Hematopoietic multipotent progenitor cell treated with erythropoietin and hydrocortisone succinate and interleukin-3 and kit ligand, for 4 days (in vitro differentiated cells): ENCODE data around the gene CLDN19.
"Not testable (repeated sequence)": the region's sequence is repeated elsewhere in the genome, so short reads cannot be mapped to it uniquely, and the experiment has no call there.

Experiments used
- DNase-seq: peaks from one replicate; pipeline ENCODE4 v3.0.0-alpha.2; 2015

Gene CLDN19

DNA sequence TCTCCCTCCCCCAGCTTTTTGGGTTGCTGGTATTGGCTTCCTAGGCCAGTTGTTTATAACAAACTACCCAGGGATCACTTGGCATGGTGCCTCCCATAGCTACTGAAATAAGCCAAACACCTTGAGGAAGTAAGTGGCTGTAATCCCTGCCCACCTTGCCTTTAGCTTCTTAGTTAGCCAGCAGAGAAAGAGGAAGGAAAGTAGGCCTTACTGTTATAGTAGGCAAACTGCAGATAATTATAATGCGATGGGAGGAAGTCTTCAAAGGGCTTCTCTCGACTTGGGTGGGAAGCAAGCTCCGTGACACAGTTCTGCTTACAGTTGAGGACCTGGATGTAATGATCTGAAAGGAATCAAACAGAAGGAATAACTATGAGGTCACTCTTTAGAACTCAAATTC is 18.6 kb upstream of the CLDN19 start:
- peak; percentile 29 for DNase-seq

- DNase-seq = no peak
Observed at GRCh38 chr1:42757892-42758275, 17.8 kb upstream of the CLDN19 start.

GRCh38 chr1:42756956-42757891 is 17.2 kb upstream of the CLDN19 start:
- peak; percentile 88 for DNase-seq

DNA sequence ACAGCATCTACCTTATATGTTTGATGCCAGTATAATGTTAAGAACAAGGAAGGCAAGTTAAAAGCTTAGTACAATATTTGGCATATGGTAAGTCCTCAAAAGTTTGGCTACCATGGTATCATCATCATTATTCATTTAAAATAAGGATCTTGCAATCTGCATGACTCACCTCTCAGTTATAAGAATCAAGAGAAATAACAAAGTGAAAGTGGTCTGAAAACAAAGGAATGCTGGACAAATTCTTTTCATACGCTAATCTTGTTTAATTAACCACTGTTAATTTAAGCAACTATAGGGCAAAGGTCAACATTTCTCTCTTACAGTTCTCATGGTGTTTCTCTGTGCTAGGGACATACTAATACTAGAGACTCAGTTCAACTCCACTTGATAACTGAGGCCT is 13.0 kb upstream of the CLDN19 start:
- DNase-seq = no peak

GRCh38 chr1:42752284-42752683 is 12.2 kb upstream of the CLDN19 start:
- DNase-seq = no peak

DNA sequence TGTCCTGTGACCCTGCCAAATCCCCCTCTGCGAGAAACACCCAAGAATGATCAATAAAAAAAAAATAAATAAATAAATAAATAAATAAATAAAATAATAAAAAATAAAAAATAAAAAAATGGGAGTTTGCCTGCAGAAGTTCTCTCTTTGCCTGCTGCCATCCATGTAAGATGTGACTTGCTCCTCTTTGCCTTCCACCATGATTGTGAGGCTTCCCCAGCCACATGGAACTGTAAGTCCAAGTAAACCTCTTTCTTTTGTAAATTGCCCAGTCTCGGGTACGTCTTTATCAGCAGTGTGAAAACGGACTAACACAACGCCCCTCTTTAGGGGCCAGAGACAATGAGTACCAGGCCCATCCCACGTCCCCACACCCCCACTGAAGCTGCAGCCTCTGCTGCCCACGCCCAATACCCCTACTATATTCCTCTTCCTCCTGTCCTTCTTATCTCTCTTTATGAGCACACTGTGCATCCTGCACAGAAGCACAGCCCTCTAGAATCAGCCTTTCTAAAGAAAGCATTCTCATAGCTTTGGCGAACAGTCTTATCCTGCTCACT is 11.6 kb upstream of the CLDN19 start:
- DNase-seq = not testable (repeated sequence)

GRCh38 chr1:42750041-42750440 is 10.0 kb upstream of the CLDN19 start:
- DNase-seq = no peak

DNA sequence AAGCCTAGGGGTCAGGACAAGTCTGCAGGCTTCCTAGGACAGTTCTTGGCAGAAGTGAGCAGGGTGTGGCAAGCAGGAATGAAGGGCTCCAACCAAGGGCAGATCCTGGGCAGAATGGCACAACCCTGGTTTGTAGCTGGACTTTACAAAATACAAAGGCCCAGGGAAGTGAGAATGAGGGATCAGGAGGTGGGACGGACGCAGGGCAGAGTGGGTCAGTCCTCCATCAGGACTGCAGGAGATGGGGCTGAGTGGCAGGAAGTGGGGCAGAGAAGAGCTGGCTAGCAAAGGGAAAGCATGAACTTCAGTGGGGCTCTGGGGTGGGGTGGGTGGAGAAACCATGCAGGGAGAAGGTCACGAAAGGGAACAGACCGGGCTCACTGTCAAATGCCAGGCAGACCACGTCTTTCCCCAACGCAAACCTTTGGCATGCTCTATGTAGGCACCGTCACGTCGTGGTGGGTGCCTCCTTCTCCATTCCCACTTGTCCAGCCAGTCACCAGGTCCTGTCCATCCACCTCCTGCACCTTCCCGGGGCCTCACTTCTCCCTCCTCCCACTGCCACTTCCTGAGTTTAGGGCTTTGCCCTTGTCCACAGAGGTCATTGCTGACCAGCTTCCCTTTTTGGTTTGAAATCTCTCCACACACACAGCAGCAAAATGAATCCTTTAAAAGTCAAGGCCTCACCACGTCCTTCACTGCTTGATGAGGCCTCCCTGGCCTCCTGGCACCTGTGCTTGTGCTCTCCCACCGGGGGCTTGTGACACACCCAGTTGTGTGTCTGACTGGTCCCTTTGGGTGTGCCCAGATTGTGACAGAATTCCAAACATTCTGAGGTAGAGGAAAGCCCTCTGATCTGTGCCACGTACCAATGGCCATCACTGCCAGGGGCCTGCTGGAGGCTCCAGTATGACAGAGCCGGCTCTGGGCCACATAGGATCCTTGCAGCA is 8.7 kb upstream of the CLDN19 start:
- DNase-seq = no peak

DNA sequence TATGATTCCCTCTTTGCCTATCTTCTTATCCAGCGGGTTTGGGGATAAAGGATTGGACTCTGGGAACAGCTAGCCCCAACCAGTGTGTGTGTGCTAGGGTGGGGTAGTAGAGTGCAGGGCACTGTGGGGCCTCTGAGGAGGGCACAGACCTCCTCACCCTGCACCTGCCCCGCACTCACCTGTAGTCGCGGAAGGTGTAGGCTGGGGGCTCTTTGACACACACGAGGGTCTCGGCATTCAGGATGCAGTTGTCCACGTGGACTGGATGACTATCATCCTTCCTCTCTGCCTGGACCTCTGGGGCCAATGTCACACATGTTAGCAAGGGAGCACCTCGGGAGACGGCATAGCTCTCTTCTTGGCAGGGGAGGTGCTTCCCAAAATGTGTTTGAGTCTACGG is 8.0 kb upstream of the CLDN19 start:
- no peak for DNase-seq

DNA sequence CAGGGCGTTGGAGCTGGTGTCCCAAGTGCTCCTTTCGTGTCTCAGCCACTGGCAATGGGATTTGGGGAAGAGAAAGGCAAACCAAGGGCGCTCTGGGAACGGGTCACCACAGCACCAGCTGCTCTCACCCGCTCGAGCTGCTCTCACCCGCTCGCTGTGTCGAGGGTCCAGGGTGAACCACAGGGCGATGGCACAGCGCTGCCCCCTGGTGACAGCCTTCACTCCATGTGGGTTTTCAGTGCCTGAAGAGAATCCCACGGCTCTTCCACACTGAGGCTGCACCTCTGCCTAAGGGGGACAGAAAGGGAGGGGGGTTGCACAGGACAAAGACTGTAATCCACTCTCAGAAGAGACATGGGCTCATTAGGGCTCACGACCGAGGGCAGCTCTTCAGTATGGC is 7.1 kb upstream of the CLDN19 start:
- peak; percentile 72 for DNase-seq

- DNase-seq = no peak
Observed at GRCh38 chr1:42746436-42747105, 6.5 kb upstream of the CLDN19 start.

GRCh38 chr1:42745851-42746250 is 5.8 kb upstream of the CLDN19 start:
- DNase-seq = no peak

DNA sequence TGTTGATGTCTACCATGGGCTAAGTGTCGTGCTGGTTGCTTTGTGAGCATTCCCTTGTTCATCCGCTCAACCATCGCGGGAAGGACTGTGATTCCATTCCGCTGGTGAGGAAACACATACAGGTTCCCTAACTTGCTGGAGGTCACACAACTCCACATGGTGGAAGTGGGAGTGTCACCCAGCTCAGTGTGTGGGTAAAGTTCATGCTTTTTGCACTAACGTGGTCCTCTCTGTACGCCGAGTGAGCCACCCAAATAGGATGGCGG is 4.0 kb upstream of the CLDN19 start:
- no peak for DNase-seq

DNA sequence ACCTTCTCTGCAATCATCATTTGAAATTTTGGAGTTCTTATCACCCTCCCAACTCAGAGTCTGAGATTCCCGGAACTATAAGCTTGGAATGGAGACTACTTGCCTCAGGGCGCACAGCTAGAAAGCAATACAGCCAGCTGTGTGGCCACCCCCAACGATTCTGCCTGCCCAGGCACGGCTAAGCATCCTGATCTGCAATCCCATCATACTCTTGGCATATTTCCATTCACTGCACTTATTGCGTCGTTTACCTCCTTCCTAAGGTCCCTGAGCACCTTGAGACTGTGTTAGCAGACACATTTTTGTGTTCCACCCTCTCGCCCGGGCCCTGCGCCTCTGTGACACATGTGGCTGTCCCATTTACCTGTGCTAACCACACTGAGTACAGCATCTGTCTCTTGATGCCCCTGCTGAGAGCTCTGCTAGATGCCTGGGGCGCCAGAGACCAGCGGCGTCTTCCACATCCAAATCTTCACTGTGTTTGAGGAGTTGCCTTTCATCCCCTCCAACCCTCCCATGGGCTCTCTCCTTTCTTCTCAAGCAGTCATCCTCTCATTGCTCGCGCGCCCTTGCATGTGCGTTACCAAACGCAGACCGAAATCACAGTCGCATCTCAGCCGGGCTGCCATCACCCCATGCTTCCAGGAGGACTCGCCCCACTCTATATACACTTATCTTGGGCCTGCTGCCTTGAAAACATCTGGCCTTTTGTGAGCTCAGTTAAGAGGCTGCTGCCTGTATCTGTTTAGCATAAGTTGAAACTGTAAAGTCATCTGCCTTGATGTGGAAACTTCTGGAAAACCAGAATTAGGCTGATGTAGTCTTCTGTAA is 3.5 kb upstream of the CLDN19 start:
- DNase-seq = no peak

DNA sequence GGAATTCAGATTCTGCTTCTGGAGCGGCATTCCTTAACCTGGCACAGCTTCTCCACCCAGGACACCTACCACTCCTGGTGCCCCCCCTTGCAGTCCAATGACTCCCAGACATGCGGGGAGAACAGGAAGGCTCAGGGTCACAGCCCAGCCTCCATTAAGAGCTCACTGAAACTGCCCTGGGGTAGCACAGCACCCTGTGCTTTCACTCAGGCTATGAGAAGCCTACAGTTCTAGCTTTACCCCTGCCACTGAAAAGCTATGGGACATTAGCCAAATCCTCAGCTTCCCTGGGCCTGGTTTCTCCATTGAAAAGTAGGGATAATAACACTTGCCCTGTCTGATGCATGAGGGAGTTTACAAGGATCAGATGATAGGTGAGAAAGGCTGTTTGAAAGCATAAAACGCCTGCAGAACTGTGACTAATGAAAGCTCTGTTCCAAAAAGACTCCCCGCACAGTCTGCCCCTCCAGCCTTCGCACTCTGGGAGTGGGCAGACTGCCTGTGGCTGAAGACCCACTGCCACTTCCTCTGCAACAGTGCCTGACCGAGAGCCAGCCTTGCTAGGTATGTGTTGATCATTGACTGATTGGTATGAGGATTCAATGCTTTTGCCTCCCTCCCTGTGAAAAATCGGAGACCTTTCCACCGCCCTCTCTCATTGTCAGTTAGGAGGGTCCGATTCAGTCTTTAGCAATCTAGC is 2.7 kb upstream of the CLDN19 start:
- DNase-seq = no peak

- DNase-seq = no peak
Observed at GRCh38 chr1:42742141-42742540, 2.1 kb upstream of the CLDN19 start.

DNA sequence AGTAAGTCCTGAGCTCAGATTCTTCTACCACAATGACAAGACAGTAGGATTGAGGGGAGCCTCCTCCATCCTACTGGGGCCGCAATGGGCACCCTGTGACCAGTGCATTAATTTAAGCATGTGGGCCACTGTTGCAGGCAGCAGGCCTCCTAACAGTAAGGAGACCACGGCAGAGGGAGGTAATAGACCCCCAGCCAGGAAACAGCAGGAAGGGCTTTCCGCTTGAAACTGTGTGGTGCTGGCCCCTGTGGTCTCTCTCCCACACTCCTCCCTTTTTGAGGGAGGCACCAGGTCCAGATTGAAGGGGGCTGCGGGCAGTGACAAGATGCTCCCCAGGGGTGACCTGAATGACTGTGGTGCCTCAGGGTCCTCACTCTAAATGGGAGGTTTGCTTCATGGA is 1.7 kb upstream of the CLDN19 start:
- no peak for DNase-seq

GRCh38 chr1:42740851-42741580 is 980 bp upstream of the CLDN19 start:
- no peak for DNase-seq

DNA sequence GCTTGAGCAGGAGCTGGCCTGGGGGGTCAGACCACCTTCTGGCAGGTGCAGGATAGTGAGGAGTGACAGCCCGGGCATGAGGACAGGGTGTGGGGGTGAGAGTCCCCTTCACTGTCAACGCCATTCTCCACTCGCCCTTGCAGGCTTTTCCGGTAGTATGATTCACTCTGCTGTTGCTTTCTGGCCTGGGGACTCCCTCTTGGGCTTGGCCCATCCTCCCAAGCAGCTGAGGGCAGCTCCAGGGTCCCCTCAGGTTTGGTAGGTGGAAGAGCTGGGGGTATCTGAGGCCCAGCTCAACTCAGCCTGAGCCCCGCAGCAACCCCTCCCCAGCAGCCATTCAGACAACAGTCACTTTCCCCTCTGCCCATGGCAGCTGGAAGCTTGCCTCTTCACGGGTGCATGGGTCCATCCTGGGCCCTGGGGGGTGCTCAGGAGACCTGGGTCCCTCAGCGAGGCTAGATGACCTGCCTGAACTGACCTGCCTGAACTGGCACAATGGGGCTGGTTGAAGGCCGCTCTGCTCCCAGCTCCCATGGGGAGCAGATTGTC is 1.3 kb downstream of the CLDN19 start:
- DNase-seq = no peak

DNA sequence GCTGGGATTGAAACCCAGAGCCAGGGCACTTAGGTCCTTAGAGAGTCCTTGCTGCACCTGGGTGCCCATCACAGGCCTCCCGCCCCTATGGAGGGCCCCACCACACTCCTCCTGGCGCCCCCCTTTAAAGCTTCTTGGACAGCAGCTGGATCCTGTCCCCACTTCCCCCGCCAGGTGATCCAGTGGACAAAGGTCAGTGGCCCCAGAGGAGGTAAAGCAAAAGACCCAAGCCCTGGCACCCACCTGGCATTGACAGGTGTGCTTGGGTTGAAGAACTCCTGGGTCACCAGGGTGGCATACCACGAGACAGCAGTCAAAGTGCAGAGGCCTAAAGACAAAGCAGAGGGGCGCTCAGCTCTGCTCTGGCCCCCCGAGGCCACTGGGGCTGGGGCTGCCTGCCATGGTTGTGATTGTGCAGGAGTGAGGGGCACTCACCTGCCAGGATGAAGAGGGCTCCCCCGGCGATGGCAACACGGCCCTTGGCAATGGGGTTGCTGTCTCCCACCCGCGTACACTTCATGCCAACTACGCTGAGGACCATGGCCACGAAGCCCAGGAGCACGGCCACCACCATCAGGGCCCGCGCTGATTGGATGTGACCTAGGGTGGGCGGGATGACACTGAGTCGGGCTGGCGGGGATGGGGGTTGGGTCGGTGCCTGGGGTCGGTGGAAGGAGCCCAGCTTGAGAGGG is 1.9 kb downstream of the CLDN19 start:
- no peak for DNase-seq
